Measurements from ENCODE around the gene NUDT11. TPM values are rescaled to one million over a fixed set of nuclear protein-coding genes. Genes with fewer than 3 reads are reported as not detected.
"Not testable (repeated sequence)": the region's sequence is repeated elsewhere in the genome, so short reads cannot be mapped to it uniquely, and the experiment has no call there.

Gene NUDT11
- total RNA-seq (2013) = 0.17 TPM
- polyA plus RNA-seq = under 1 TPM in 2 of 3 donors, not detected in 1; 0.07 to 0.09 TPM
- not detected in 2 replicates for polyA minus RNA-seq
- total RNA-seq = 0 to 1.0 (median 0.21) reads per million in 11 experiments

DNA sequence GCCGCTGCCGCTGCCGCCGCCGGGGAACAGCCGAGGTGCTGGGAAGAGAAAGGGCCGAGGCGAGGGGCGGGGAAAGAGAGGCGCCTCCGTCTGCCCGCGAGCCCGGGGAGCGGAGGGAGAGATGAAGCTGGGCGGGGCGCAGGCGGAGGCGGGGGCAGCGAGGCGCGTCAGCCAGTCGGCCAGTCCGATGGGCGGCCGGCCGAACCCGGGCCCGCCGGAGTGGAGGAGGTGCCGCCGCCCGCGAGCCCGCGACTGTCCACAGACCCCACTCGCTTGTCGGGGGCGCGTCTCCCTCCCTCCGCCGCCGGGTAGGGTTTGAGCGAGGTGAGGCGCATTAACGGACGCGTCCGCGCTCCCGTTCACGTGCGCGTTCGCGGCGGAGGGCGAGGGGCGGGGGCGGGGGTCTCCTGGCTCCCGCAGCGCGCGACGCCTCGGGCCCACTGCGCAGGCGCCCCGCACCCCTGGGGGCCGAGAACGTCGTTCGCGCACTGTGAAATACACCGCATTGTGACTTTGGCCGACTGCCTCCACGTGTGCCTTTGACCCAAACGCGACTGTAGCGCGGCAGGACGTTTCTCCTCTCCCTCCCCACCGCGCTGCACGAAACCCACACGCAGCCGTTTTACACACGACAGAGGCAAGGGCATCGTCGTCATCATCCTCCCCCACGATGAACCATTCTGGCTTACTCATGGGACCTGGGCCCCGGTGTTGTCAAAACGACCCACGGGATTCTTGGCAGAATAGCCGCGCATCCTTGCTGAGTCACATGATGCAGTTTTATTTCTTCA, at the start of gene NUDT11:
TSS of gene NUDT11 (minus strand) at position 92 of the 791 bp plus-strand sequence. CDS start 148 bp downstream, outside the sequence.
- Histone ChIP-seq H3K9me3 (replicated peaks in 1 of 2; ENCODE audit: control insufficient read depth in 1 of 2, insufficient read depth in 1 of 2, low read length in 2 of 2) (peaks cover 0 to 4% of the 10 kb centered on the region in 2 donors), H3K4me3 (replicated peaks in 1 of 3; ENCODE audit: low read depth in 2 of 3, low read length in 3 of 3) (peak within 1 kb of the TSS; percentile 28 to 64 (median 34)), H3K4me1 (ENCODE audit: control insufficient read depth in 1 of 2, insufficient read depth in 2 of 2, low read length in 2 of 2) (peaks cover 0 to 2% of the 10 kb centered on the region in 2 donors), H2AFZ (ENCODE audit: insufficient read depth, low read depth, low read length, poor library complexity, severe bottlenecking) (peak within 1 kb of the TSS; percentile 50), H4K20me1 (ENCODE audit: insufficient read depth, low read length) (no peaks in the 10 kb centered on the region), H3K4me2 (replicated peaks; ENCODE audit: extremely low read depth, low read length, poor library complexity, severe bottlenecking) (peak within 1 kb of the TSS; percentile 60), H3K9ac (ENCODE audit: insufficient read depth, low read length, poor library complexity, severe bottlenecking) (no peak within 1 kb of the TSS), H3K79me2 (ENCODE audit: insufficient read depth, low read length) (no peaks in the 10 kb centered on the region), H3K27me3 (ENCODE audit: control insufficient read depth in 2 of 2, insufficient read depth in 2 of 2, low read length in 2 of 2) (peaks cover 18 to 28% of the 10 kb centered on the region in 2 donors), H3K36me3 (replicated peaks in 1 of 2; ENCODE audit: control insufficient read depth in 1 of 2, insufficient read depth in 2 of 2, low read length in 2 of 2) (no peaks in the 10 kb centered on the region), H3K27ac (ENCODE audit: low read depth in 1 of 2, low read length in 2 of 2) (no peak within 1 kb of the TSS)
- TF ChIP-seq CTCF (IDR thresholded peaks at IDR 0.05) = no peak
- peaks cover 0 to 21% (median 10%) of the 10 kb centered on the region in 7 donors for H3K9me3 Mint-ChIP-seq
- H3K27me3 Mint-ChIP-seq (ENCODE audit: low read depth in 3 of 3) = peaks cover 24 to 38% (median 33%) of the 10 kb centered on the region in 3 donors
- DNase-seq = no peak
- H3K36me3 Mint-ChIP-seq = no peaks in the 10 kb centered on the region
- peak within 1 kb of the TSS; percentile 81 to 89 for H3K4me3 Mint-ChIP-seq
- intact Hi-C loops (cut with micrococcal nuclease) = no loop called here
- under 1% methylated on average over 74 of the region's 96 CpGs for WGBS (ENCODE audit: insufficient coverage)
- H3K4me1 Mint-ChIP-seq = peaks cover 11% of the 10 kb centered on the region
- H3K27ac Mint-ChIP-seq = no peak within 1 kb of the TSS

DNA sequence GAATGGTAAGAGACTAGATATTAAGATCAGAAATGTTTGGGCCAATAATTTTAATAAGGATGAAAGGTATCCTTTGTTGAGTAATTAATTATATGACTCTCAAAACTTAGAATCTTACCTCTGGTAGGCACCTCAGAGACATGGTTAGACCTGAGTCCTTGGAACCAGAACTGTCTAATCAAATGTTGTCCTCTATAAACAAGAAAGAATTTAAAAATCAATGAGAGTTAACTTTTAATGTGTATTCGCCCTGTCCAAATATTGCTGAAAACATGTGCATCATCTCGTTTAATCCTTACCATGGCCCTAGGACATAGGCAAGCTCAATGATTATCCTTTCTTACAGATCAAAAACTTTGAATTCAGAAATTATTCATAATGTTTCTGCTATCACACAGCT, 24.0 kb upstream of the NUDT11 start:
- Mint-ChIP-seq H3K27ac (no peak overlapping the region), H3K27me3 (ENCODE audit: low read depth in 3 of 3) (peaks cover 0 to 2% (median 1%) of the 10 kb centered on the region in 3 donors), H3K4me3 (no peak overlapping the region), H3K36me3 (no peaks in the 10 kb centered on the region), H3K9me3 (peaks cover 0 to 9% (median 9%) of the 10 kb centered on the region in 7 donors), H3K4me1 (no peaks in the 10 kb centered on the region)
- no peak overlapping the region for H3K27ac ChIP-seq (ENCODE audit: low read depth in 1 of 2, low read length in 2 of 2)
- H3K27me3 ChIP-seq (ENCODE audit: control insufficient read depth in 2 of 2, insufficient read depth in 2 of 2, low read length in 2 of 2) = no peaks in the 10 kb centered on the region
- no CpG with 5 or more reads among the region's 2 CpGs for WGBS (ENCODE audit: insufficient coverage)
- no peaks in the 10 kb centered on the region for H4K20me1 ChIP-seq (ENCODE audit: insufficient read depth, low read length)
- no peak overlapping the region for H3K4me3 ChIP-seq (replicated peaks in 1 of 3; ENCODE audit: low read depth in 2 of 3, low read length in 3 of 3)
- H3K36me3 ChIP-seq (replicated peaks in 1 of 2; ENCODE audit: control insufficient read depth in 1 of 2, insufficient read depth in 2 of 2, low read length in 2 of 2) = no peaks in the 10 kb centered on the region
- no peaks in the 10 kb centered on the region for H3K9me3 ChIP-seq (replicated peaks in 1 of 2; ENCODE audit: control insufficient read depth in 1 of 2, insufficient read depth in 1 of 2, low read length in 2 of 2)
- intact Hi-C loops (cut with micrococcal nuclease) = no loop called here
- no peak overlapping the region for H3K9ac ChIP-seq (ENCODE audit: insufficient read depth, low read length, poor library complexity, severe bottlenecking)
- no peaks in the 10 kb centered on the region for H3K4me1 ChIP-seq (ENCODE audit: control insufficient read depth in 1 of 2, insufficient read depth in 2 of 2, low read length in 2 of 2)
- no peak for DNase-seq
- no peak overlapping the region for H3K4me2 ChIP-seq (replicated peaks; ENCODE audit: extremely low read depth, low read length, poor library complexity, severe bottlenecking)
- no peak for TF ChIP-seq CTCF (IDR thresholded peaks at IDR 0.05)
- no peak overlapping the region for H2AFZ ChIP-seq (ENCODE audit: insufficient read depth, low read depth, low read length, poor library complexity, severe bottlenecking)
- no peaks in the 10 kb centered on the region for H3K79me2 ChIP-seq (ENCODE audit: insufficient read depth, low read length)

GRCh38 chrX:51519131-51519530, 22.7 kb upstream of the NUDT11 start:
- H3K9ac ChIP-seq (ENCODE audit: insufficient read depth, low read length, poor library complexity, severe bottlenecking); H3K36me3 ChIP-seq (replicated peaks in 1 of 2; ENCODE audit: control insufficient read depth in 1 of 2, insufficient read depth in 2 of 2, low read length in 2 of 2); H3K27ac ChIP-seq (ENCODE audit: low read depth in 1 of 2, low read length in 2 of 2); H3K4me1 Mint-ChIP-seq; H3K36me3 Mint-ChIP-seq; H3K4me1 ChIP-seq (ENCODE audit: control insufficient read depth in 1 of 2, insufficient read depth in 2 of 2, low read length in 2 of 2); H3K4me3 ChIP-seq (replicated peaks in 1 of 3; ENCODE audit: low read depth in 2 of 3, low read length in 3 of 3); H3K27me3 Mint-ChIP-seq (ENCODE audit: low read depth in 3 of 3); H3K79me2 ChIP-seq (ENCODE audit: insufficient read depth, low read length); H3K9me3 ChIP-seq (replicated peaks in 1 of 2; ENCODE audit: control insufficient read depth in 1 of 2, insufficient read depth in 1 of 2, low read length in 2 of 2); DNase-seq; H3K27ac Mint-ChIP-seq; H3K4me2 ChIP-seq (replicated peaks; ENCODE audit: extremely low read depth, low read length, poor library complexity, severe bottlenecking); H3K27me3 ChIP-seq (ENCODE audit: control insufficient read depth in 2 of 2, insufficient read depth in 2 of 2, low read length in 2 of 2); H2AFZ ChIP-seq (ENCODE audit: insufficient read depth, low read depth, low read length, poor library complexity, severe bottlenecking); H4K20me1 ChIP-seq (ENCODE audit: insufficient read depth, low read length); H3K4me3 Mint-ChIP-seq; intact Hi-C loops (cut with micrococcal nuclease): not testable (repeated sequence)
- WGBS (ENCODE audit: insufficient coverage) = no CpG with 5 or more reads among the region's 2 CpGs
- peaks cover 0 to 12% (median 9%) of the 10 kb centered on the region in 7 donors for H3K9me3 Mint-ChIP-seq

All from CD14-positive monocyte (primary cell).